Chondrocyte (in vitro differentiated cells): ENCODE results near the gene IL3. TPM values are rescaled to one million over a fixed set of nuclear protein-coding genes. Genes with fewer than 3 reads are reported as not detected.
"Not testable (repeated sequence)": the region's sequence is repeated elsewhere in the genome, so short reads cannot be mapped to it uniquely, and the experiment has no call there.

Experiments used
- DNase-seq: peaks from one replicate; pipeline ENCODE4 v3.0.0; 2021; ENCODE audit warnings: mixed read lengths, low spot score
- H3K27ac Mint-ChIP-seq: one replicate; pipeline ENCODE4 v1.8.0; 2021; ENCODE audit warnings: mild to moderate bottlenecking, moderate library complexity, mixed read lengths; ENCODE audit not compliant: unreplicated experiment
- H3K27me3 Mint-ChIP-seq: 2 replicates; pipeline ENCODE4 v1.8.0; 2021; ENCODE audit warnings: low read depth, mixed read lengths
- H3K36me3 Mint-ChIP-seq: 2 replicates; pipeline ENCODE4 v1.8.0; 2021; ENCODE audit warnings: low read depth, mixed read lengths
- H3K4me1 Mint-ChIP-seq: 2 replicates; pipeline ENCODE4 v1.8.0; 2021; ENCODE audit warnings: low read depth, mild to moderate bottlenecking, mixed read lengths
- H3K4me3 Mint-ChIP-seq: one replicate; pipeline ENCODE4 v1.8.0; 2021; ENCODE audit warnings: mild to moderate bottlenecking, moderate library complexity, mixed read lengths; ENCODE audit not compliant: unreplicated experiment
- H3K9me3 Mint-ChIP-seq: 2 replicates; pipeline ENCODE4 v1.8.0; 2021; ENCODE audit warnings: low read depth, mixed read lengths
- CTCF ChIP-seq: fragments of 200-600 bp; sonication (generic); IDR thresholded peaks from 2 replicates; pipeline ENCODE4 v1.5.0; 2021; ENCODE audit warnings: antibody characterized with exemption, mild to moderate bottlenecking, moderate library complexity
- total RNA-seq: library from RNA; stranded (reverse); gene quantifications from 3 replicates; pipeline ENCODE4 v1.2.1, GENCODE V29; 2021

Gene IL3
- total RNA-seq, 1 donor from 2014 or later = not detected

GRCh38 chr5:132102944-132103331, 42.5 kb downstream of the IL3 start:
- H3K4me1 Mint-ChIP-seq = peaks cover 32% of the 10 kb centered on the region
- no peak for DNase-seq
- H3K36me3 Mint-ChIP-seq = no peaks in the 10 kb centered on the region
- no peaks in the 10 kb centered on the region for H3K27me3 Mint-ChIP-seq
- no peaks in the 10 kb centered on the region for H3K9me3 Mint-ChIP-seq
- no peak overlapping the region for H3K4me3 Mint-ChIP-seq
- TF ChIP-seq CTCF = no peak
- H3K27ac Mint-ChIP-seq = peak overlapping the region; percentile 96

- no peak for DNase-seq
- Mint-ChIP-seq H3K4me3 (no peak overlapping the region), H3K9me3 (no peaks in the 10 kb centered on the region), H3K27ac (peak overlapping the region; percentile 96), H3K27me3 (no peaks in the 10 kb centered on the region), H3K36me3 (peaks cover under 1% of the 10 kb centered on the region), H3K4me1 (peaks cover 32% of the 10 kb centered on the region)
- TF ChIP-seq CTCF = peak; percentile 22
Observed at GRCh38 chr5:132103332-132103951, 43.0 kb downstream of the IL3 start.

DNA sequence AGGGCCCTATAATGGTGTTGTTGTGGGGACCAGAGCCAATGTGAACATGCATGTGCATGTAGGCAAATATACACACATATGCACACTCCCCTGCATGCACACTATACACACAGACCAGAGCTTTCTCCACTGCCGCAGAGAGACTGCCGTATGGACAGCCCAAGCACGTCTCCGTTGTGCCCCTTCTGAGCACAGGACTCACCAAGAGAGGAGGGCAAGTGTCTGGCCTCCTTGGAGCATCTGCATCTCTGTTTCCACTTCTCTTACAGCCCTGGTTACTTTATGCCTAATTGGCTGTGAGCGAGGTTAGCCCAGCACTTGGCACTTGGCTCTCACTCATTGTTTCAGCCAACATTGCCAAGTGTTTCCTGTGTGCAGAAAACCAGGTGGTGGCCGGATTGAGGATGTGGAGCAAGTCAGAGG, 43.5 kb downstream of the IL3 start:
- peaks cover 29% of the 10 kb centered on the region for H3K4me1 Mint-ChIP-seq
- H3K4me3 Mint-ChIP-seq = no peak overlapping the region
- peak overlapping the region; percentile 96 for H3K27ac Mint-ChIP-seq
- no peak for TF ChIP-seq CTCF
- no peaks in the 10 kb centered on the region for H3K27me3 Mint-ChIP-seq
- no peaks in the 10 kb centered on the region for H3K9me3 Mint-ChIP-seq
- peaks cover 2% of the 10 kb centered on the region for H3K36me3 Mint-ChIP-seq
- no peak for DNase-seq

- DNase-seq = no peak
Observed at GRCh38 chr5:132104556-132104955, 44.1 kb downstream of the IL3 start.

DNA sequence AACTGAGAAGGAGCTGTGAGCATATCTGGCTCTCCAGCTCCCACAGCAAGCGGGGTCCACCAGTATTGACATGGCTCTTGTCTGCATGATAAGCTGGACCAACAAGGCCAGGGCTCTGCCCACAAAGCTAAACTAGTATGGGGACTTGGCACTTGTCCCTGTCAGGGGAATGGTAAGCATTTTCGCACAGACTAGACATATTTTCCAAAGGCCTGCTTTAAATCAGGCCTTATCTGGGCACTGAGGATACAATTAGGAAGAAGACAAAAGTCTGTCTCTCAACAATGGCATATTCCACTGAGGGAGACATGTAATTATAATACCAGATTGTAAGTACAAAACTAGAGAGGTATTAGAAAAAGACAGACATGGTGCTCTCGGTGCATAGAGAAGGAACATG, 45.2 kb downstream of the IL3 start:
- H3K36me3 Mint-ChIP-seq = peaks cover 2% of the 10 kb centered on the region
- H3K27ac Mint-ChIP-seq = no peak overlapping the region
- no peak for DNase-seq
- H3K4me1 Mint-ChIP-seq = peaks cover 29% of the 10 kb centered on the region
- no peak overlapping the region for H3K4me3 Mint-ChIP-seq
- TF ChIP-seq CTCF = no peak
- H3K27me3 Mint-ChIP-seq = no peaks in the 10 kb centered on the region
- no peaks in the 10 kb centered on the region for H3K9me3 Mint-ChIP-seq

More at GRCh38 chr5:132104556-132104955, 44.1 kb downstream of the IL3 start:
- no peak overlapping the region for H3K4me3 Mint-ChIP-seq
- no peaks in the 10 kb centered on the region for H3K27me3 Mint-ChIP-seq
- no peaks in the 10 kb centered on the region for H3K9me3 Mint-ChIP-seq
- H3K27ac Mint-ChIP-seq = no peak overlapping the region
- peaks cover 29% of the 10 kb centered on the region for H3K4me1 Mint-ChIP-seq
- peaks cover 2% of the 10 kb centered on the region for H3K36me3 Mint-ChIP-seq
- no peak for TF ChIP-seq CTCF

DNA sequence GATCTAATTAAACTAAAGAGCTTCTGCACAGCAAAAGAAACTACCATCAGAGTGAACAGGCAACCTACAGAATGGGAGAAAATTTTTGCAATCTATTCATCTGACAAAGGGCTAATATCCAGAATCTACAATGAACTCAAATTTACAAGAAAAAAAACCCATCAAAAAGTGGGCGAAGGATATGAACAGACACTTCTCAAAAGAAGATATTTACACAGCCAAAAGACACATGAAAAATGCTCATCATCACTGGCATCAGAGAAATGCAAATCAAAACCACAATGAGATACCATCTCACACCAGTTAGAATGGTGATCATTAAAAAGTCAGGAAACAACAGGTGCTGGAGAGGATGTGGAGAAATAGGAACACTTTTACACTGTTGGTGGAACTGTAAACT, 48.0 kb downstream of the IL3 start:
- H3K27ac Mint-ChIP-seq, DNase-seq, H3K27me3 Mint-ChIP-seq, H3K9me3 Mint-ChIP-seq, H3K4me3 Mint-ChIP-seq, H3K36me3 Mint-ChIP-seq: not testable (repeated sequence)
- peaks cover 17% of the 10 kb centered on the region for H3K4me1 Mint-ChIP-seq

- DNase-seq, H3K36me3 Mint-ChIP-seq, H3K9me3 Mint-ChIP-seq, H3K4me3 Mint-ChIP-seq, H3K27me3 Mint-ChIP-seq, H3K27ac Mint-ChIP-seq: not testable (repeated sequence)
- peaks cover 12% of the 10 kb centered on the region for H3K4me1 Mint-ChIP-seq
Observed at GRCh38 chr5:132108957-132109356, 48.5 kb downstream of the IL3 start.
